ENCODE results near the gene TERT. TPM values are rescaled to one million over a fixed set of nuclear protein-coding genes. Genes with fewer than 3 reads are reported as not detected.

TERT gene
- total and polyA plus RNA-seq, 2 of the 4 experiments (the other 2 are of a cell fraction) = not detected

- no peak overlapping the region for H4K91ac ChIP-seq (ENCODE audit: insufficient read depth, low read depth, low read length)
- peaks cover 22% of the 10 kb centered on the region for H3K9me3 ChIP-seq (ENCODE audit: control insufficient read depth, insufficient read depth, low read length)
- H3K4me1 ChIP-seq (ENCODE audit: control insufficient read depth, insufficient read depth, low read length) = no peaks in the 10 kb centered on the region
- H3K9me1 ChIP-seq (ENCODE audit: insufficient read depth, low read length) = peaks cover 6% of the 10 kb centered on the region; the same call in 1 of the 2 replicates
- H3K56ac ChIP-seq (ENCODE audit: extremely low read depth, insufficient read depth, low read length) = no peak overlapping the region
- H4K5ac ChIP-seq (ENCODE audit: low read depth, low read length) = no peak overlapping the region
- H2BK5ac ChIP-seq (ENCODE audit: low read depth, low read length, poor library complexity, severe bottlenecking) = no peak overlapping the region
- ChIA-PET CTCF (no interaction called here), POLR2A (ENCODE audit: unreplicated experiment) (no interaction called here)
- WGBS, 2 experiments (ENCODE audit: extremely low coverage in 2 of 2, insufficient read length in 1 of 2) = 47% methylated on average over 3 of the region's 22 CpGs; no CpG with 5 or more reads in 1 of the 2 experiments
- no peak for TF ChIP-seq POLR2A (IDR thresholded peaks at IDR 0.05; ENCODE audit: low read depth, low read length)
- no peak for TF ChIP-seq NFE2L2 (IDR thresholded peaks at IDR 0.05; ENCODE audit: low read depth, low read length)
- no peak overlapping the region for H2BK20ac ChIP-seq (ENCODE audit: low read depth, low read length)
- no TSS peak for BruUV-seq (replicated peaks)
- no peak overlapping the region for H2AK5ac ChIP-seq (ENCODE audit: low read depth, low read length)
- ATAC-seq (ENCODE audit: low read depth) (no peak), DNase-seq (no peak)
- H3K27me3 ChIP-seq (ENCODE audit: control insufficient read depth, insufficient read depth, low read length) = peaks cover 2% of the 10 kb centered on the region; the same call in 1 of the 2 replicates
- H3K79me1 ChIP-seq (ENCODE audit: low read depth in 1 of 2, low read length in 2 of 2) = no peaks in the 10 kb centered on the region
- H3K4ac ChIP-seq (ENCODE audit: low read depth, low read length) = no peak overlapping the region
- dilution Hi-C loops (cut with HindIII; ENCODE audit: low sequenced_read_pairs, unreplicated experiment) (no loop called here), intact Hi-C loops (cut with micrococcal nuclease) (no loop called here), in situ Hi-C loops (cut with MboI; ENCODE audit: low sequenced_read_pairs) (no loop called here)
- no peak overlapping the region for H3K18ac ChIP-seq (ENCODE audit: low read depth, low read length)
- H3K4me3 ChIP-seq (ENCODE audit: insufficient read depth, low read depth, low read length) = no peak overlapping the region
- H4K20me1 ChIP-seq (ENCODE audit: insufficient read depth, low read length) = no peaks in the 10 kb centered on the region
- no peak overlapping the region for H3K27ac ChIP-seq (ENCODE audit: insufficient read depth, low read length)
- H3K9ac ChIP-seq (ENCODE audit: low read depth, low read length) = no peak overlapping the region
- no peak overlapping the region for H2BK120ac ChIP-seq (ENCODE audit: low read depth, low read length)
- H3K14ac ChIP-seq (replicated peaks; ENCODE audit: low read depth, low read length) = no peak overlapping the region
- no peak overlapping the region for H3K23ac ChIP-seq (ENCODE audit: low read depth, low read length)
- H2BK15ac ChIP-seq (ENCODE audit: low read depth, low read length) = no peak overlapping the region
- H2AK9ac ChIP-seq (replicated peaks; ENCODE audit: low read depth, low read length, poor library complexity) = no peak overlapping the region
- no peak overlapping the region for H4K8ac ChIP-seq (ENCODE audit: low read depth in 2 of 2, low read length in 2 of 2)
- H2AFZ ChIP-seq (replicated peaks; ENCODE audit: low read length, poor library complexity) = no peak overlapping the region
- H3K4me2 ChIP-seq (ENCODE audit: low read depth, low read length) = no peak overlapping the region
- no peaks in the 10 kb centered on the region for H3K36me3 ChIP-seq (ENCODE audit: control insufficient read depth, insufficient read depth, low read length)
Measured at GRCh38 chr5:1214163-1214935, 80.5 kb downstream of the TERT start.
